ENCODE results near the gene SLC16A13.

GRCh38 chr17:7029659-7030058, 6.2 kb upstream of the SLC16A13 start:
- no peak for TF ChIP-seq CTCF (IDR thresholded peaks at IDR 0.05)
- TF ChIP-seq POLR2AphosphoS5 (IDR thresholded peaks at IDR 0.05; ENCODE audit: low read depth, low read length) = no peak
- TF ChIP-seq TCF7L2 (IDR thresholded peaks at IDR 0.05; ENCODE audit: low read depth, low read length) = no peak
- no peak for TF ChIP-seq SIN3A (IDR thresholded peaks at IDR 0.05; ENCODE audit: borderline replicate concordance, insufficient read depth, low read depth, low read length)
